GM12873 (cell line): ENCODE measurements around the gene DGKB.

Experiments
- TF ChIP-seq, protein P1 (sequence below): IDR thresholded peaks from 2 replicates; pipeline ENCODE4 v1.5.1; 2012; ENCODE audit warnings: low read depth, mild to moderate bottlenecking, moderate library complexity, low read length, control low read depth; ENCODE audit not compliant: insufficient read depth; ENCODE audit errors: missing control alignments

DGKB gene

DNA sequence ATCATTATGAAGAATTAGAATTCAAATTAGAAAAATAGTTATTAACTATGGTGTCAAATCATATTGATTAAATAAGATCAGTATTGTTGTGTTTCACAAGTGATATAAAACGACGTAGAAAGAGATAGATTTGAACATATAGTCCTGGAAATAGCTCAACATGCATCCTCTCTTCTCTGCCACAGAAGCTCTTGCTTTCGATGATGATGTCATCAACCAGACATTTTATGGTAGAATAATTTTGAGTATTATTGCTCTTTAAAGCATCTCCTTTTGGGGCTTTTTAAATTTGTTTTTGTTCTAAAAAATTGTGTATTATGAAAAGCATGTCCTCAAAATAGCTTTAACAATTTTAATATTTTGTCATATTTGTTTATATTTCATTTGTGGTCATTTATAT, 95.0 kb downstream of the DGKB start:
- TF ChIP-seq, protein P1, sequence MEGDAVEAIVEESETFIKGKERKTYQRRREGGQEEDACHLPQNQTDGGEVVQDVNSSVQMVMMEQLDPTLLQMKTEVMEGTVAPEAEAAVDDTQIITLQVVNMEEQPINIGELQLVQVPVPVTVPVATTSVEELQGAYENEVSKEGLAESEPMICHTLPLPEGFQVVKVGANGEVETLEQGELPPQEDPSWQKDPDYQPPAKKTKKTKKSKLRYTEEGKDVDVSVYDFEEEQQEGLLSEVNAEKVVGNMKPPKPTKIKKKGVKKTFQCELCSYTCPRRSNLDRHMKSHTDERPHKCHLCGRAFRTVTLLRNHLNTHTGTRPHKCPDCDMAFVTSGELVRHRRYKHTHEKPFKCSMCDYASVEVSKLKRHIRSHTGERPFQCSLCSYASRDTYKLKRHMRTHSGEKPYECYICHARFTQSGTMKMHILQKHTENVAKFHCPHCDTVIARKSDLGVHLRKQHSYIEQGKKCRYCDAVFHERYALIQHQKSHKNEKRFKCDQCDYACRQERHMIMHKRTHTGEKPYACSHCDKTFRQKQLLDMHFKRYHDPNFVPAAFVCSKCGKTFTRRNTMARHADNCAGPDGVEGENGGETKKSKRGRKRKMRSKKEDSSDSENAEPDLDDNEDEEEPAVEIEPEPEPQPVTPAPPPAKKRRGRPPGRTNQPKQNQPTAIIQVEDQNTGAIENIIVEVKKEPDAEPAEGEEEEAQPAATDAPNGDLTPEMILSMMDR, result no peak

DNA sequence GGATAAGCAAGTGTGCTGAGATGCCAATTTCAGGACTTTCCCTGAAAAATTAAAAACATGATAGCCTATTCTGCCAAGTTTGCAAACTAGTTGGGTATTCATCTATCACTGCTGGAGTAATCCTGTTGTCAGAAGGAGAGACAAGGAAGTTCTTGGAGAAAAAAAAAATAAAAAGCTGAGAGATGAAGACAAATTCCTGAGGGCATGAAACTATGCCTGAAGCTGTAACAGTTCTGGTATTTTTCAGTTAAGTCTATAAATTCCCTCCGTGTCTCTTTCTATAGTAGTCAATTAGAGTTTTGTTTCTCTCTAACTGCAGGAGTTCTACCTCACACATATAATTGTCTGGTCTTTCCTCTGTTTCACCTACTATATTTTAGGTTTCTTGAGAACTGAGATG, 95.7 kb downstream of the DGKB start:
- TF ChIP-seq, protein P1, result no peak

DNA sequence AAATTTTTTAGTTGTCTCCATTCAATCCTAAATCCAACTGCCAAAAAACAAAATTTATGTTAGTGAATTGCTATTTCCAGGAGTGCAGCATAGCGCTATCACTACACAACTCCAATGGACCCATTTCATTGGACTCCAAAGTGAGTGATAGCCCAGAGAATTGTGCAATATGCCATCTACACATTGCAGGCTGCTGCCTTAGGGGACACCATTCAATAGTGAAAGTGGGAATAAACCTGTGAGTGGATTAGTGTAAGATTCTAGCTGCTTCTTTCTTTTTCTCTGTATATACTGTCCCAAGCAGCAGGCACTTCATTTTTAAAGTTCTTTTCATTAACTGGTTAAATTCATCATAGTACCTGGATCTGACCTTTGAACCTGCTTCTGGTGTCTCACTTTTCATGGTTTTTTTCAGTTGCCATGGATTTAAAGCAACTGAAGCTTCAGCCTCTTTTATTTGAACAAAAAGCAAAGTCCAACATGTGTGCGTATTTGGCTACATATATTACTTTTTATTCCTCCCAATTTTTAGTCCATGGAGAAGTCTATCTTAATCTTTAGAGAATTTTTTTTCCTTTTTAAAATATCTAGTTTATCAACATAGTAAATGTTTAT, 97.3 kb downstream of the DGKB start:
- TF ChIP-seq, protein P1, result no peak

DNA sequence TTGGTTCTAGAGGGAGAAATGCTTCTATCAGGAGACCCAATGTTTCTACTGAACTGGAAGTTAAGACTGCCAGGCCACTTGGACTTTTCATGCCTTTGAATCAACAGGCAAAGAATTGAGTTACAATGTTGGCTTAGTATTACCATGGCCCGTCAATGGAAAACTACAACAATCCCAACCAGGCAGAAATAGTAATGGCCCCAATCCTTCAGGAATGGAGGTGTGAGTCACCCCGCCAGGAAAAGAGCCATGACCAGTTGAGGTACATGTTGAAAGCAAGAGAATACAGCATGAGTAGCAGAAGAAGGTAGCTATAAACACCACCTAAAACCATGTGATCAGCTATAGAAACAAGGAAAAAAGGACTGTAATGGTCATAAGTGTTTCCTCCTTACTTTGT, 101.9 kb downstream of the DGKB start:
- TF ChIP-seq, protein P1, result no peak

DNA sequence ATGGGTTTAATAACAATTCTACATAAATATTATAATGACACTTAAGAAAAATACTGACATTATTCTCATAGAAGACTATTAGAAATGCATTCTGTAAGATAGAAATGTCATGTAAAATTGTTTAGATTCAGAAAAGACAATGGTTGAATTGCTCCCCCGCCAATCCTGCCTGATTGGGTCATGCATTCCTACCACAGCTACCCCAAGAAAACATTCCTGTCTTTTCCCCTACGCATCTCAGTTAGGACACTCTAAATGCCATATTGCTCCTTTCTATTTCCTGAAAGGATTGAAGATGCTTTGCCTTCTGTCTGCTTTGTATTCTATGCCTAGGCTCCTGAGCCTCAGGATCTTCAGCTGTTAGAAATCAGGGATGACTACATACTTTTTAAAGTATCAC, 109.4 kb downstream of the DGKB start:
- TF ChIP-seq, protein P1, result no peak

DNA sequence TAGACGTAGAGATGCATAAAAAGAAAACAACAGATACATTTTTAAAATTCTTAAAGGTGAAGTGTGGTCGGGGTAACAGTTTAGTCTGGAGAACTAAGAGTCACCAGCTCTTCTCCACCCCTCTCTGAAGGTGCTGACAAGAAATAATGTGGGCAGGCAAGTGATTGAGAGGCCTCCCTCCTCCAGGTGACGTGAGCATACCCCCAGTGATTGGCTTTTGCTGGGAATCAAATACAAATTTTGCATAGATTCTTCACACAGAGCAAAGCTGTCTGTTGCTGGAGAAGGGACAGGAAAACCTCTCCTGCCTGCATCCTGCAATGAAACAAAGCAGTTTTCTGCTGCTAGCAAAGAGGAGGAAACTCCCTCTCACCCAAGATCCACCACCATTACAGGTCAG, 115.0 kb downstream of the DGKB start:
- TF ChIP-seq, protein P1, result no peak

DNA sequence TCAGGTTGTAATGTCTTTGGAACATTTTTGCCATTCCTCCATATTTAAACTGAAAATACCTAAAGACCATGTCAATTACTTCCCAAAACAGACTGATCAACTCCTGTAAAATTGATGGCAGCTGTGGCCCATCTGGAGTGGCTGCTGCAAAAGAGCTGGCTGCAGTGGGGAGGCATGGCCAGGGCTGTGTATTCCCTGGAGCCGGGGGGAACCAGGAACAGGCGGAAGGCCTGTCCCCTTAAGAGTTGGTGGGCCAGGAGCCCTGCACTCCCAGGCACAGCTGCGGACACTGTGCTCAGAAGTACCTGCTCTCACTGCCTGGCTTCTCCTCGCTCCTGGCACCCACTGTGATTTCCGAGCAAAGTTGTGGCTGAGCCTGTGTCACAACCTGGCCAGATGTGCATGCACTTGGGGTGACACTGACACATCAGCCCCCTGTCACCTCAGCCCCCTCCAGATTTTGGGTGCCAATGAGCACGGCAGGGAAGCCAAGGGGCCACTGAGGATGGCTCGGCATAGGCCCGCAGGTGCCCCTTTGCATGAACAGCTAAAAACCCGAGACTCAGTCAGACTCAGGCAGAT, 116.1 kb downstream of the DGKB start:
- TF ChIP-seq, protein P1, result no peak

DNA sequence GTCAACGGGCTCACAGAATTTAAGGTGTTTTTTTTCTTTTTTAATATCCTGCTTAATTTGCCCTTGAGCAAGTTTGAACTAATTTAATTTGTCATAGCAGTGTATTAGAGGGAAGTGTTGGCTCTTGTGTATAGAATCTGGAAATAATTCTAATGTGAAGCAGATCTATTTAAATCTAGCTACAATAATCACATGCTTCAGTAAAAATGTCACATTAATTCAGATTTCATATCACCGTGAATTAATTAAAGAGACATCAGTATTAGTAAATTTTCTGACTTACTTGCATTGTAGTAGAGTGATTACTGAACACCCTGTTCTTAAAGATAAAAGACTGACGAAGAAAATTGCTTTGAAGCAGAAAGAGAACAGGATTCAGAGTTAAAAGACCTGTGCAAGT, 124.7 kb downstream of the DGKB start:
- TF ChIP-seq, protein P1, result no peak
